DOHH2 (cell line): Measurements from ENCODE around the gene ZRANB1.

Source experiments
- H3F3A ChIP-seq: fragments of 200-600 bp; sonication (generic), shearing (Covaris generic); 2 replicates; pipeline ENCODE4 v1.6.0; 2016; ENCODE audit warnings: antibody characterized with exemption, mild to moderate bottlenecking; ENCODE audit not compliant: control insufficient read depth, insufficient read depth
- H3K27ac ChIP-seq: fragments of 200-600 bp; sonication (generic); 2 replicates; pipeline ENCODE4 v1.5.1; 2014; ENCODE audit warnings: low read depth, mild to moderate bottlenecking, low read length, moderate library complexity
- H3K27me3 ChIP-seq: fragments of 200-600 bp; sonication (generic); 2 replicates; pipeline ENCODE4 v1.6.1; 2014; ENCODE audit warnings: mild to moderate bottlenecking, low read length, mixed read lengths; ENCODE audit not compliant: control insufficient read depth
- H3K36me3 ChIP-seq: fragments of 200-600 bp; sonication (generic); 2 replicates; pipeline ENCODE4 v1.6.1; 2014; ENCODE audit warnings: mild to moderate bottlenecking, low read length, moderate library complexity, mixed read lengths; ENCODE audit not compliant: control insufficient read depth
- H3K4me1 ChIP-seq: fragments of 200-600 bp; sonication (generic); 2 replicates; pipeline ENCODE4 v1.6.1; 2014; ENCODE audit warnings: mild to moderate bottlenecking, low read length, mixed read lengths; ENCODE audit not compliant: control insufficient read depth
- H3K4me2 ChIP-seq: fragments of 200-600 bp; sonication (generic); 2 replicates; pipeline ENCODE4 v1.6.0; 2014; ENCODE audit warnings: mild to moderate bottlenecking, low read length, moderate library complexity
- H3K4me3 ChIP-seq: fragments of 200-600 bp; sonication (generic); 2 replicates; pipeline ENCODE4 v1.5.1; 2014; ENCODE audit warnings: mild to moderate bottlenecking, low read length, mixed read lengths
- H3K79me2 ChIP-seq: fragments of 200-600 bp; sonication (generic); 2 replicates; pipeline ENCODE4 v1.6.1; 2014; ENCODE audit warnings: mild to moderate bottlenecking, low read length, mixed read lengths; ENCODE audit not compliant: control insufficient read depth
- H3K9me2 ChIP-seq: fragments of 200-600 bp; sonication (generic); replicated peaks from 2 replicates; pipeline ENCODE4 v1.6.1; 2014; ENCODE audit warnings: mild to moderate bottlenecking, low read length, mixed read lengths; ENCODE audit not compliant: control insufficient read depth
- H3K9me3 ChIP-seq: fragments of 200-600 bp; sonication (generic); 2 replicates; pipeline ENCODE4 v1.6.1; 2014; ENCODE audit warnings: antibody characterized with exemption, low read length, mixed read lengths; ENCODE audit not compliant: control insufficient read depth, insufficient read depth
- H4K20me1 ChIP-seq: fragments of 200-600 bp; sonication (generic); 2 replicates; pipeline ENCODE4 v1.6.0; 2014; ENCODE audit warnings: low read depth, mild to moderate bottlenecking, antibody characterized with exemption, low read length, moderate library complexity; ENCODE audit not compliant: control insufficient read depth, insufficient read depth
- EZH2phosphoT487 ChIP-seq: fragments of 200-600 bp; sonication (generic); IDR thresholded peaks from 2 replicates; pipeline ENCODE4 v1.6.1; 2017; ENCODE audit warnings: borderline replicate concordance, mild to moderate bottlenecking, antibody characterized with exemption, low read length, moderate library complexity, mixed read lengths
- TF ChIP-seq, protein P1 (sequence below): fragments of 200-600 bp; sonication (generic); IDR thresholded peaks from one replicate; pipeline ENCODE4 v1.5.1; 2014; ENCODE audit warnings: antibody characterized with exemption, mild to moderate bottlenecking, low read depth, low read length; ENCODE audit not compliant: poor library complexity, severe bottlenecking

The ZRANB1 gene

DNA sequence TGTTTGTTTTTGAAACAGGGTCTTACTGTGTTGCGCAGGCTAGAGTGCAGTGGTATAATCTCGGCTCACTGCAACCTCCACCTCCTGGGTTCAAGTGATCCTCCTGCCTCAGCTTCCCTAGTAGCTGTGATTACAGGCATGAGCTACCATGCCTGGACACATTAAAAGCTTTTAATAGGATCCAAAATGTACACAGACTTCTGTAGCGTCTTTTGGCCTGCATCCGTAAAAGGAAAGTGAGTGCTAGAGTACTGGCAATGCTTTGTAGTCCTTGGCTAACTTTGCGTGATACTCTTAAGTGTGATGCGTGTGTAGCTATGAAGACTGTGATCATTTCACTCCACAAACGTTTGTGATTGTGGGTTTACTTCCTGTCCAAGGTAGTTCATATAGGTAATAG lies 13.3 kb downstream of the ZRANB1 start:
- H3K27me3 ChIP-seq, result no peaks in the 10 kb centered on the region
- H3K4me2 ChIP-seq, result no peak overlapping the region
- H3K4me1 ChIP-seq, result peaks cover 20% of the 10 kb centered on the region
- no peak overlapping the region for H3K4me3 ChIP-seq
- no peaks in the 10 kb centered on the region for H3K9me2 ChIP-seq
- no peak overlapping the region for H3K27ac ChIP-seq
- H3F3A ChIP-seq, result 0 out of 2 replicates have a peak, but pooled peaks cover 5% of the 10 kb centered on the region
- no peaks in the 10 kb centered on the region for H3K9me3 ChIP-seq
- no peak for TF ChIP-seq EZH2phosphoT487
- TF ChIP-seq, protein P1, sequence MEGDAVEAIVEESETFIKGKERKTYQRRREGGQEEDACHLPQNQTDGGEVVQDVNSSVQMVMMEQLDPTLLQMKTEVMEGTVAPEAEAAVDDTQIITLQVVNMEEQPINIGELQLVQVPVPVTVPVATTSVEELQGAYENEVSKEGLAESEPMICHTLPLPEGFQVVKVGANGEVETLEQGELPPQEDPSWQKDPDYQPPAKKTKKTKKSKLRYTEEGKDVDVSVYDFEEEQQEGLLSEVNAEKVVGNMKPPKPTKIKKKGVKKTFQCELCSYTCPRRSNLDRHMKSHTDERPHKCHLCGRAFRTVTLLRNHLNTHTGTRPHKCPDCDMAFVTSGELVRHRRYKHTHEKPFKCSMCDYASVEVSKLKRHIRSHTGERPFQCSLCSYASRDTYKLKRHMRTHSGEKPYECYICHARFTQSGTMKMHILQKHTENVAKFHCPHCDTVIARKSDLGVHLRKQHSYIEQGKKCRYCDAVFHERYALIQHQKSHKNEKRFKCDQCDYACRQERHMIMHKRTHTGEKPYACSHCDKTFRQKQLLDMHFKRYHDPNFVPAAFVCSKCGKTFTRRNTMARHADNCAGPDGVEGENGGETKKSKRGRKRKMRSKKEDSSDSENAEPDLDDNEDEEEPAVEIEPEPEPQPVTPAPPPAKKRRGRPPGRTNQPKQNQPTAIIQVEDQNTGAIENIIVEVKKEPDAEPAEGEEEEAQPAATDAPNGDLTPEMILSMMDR, result no peak
- peaks cover 94% of the 10 kb centered on the region for H3K79me2 ChIP-seq
- H4K20me1 ChIP-seq, result peaks cover 24% of the 10 kb centered on the region; the same call in 1 of the 2 replicates
- 0 out of 2 replicates have a peak, but pooled peaks cover 3% of the 10 kb centered on the region for H3K36me3 ChIP-seq

DNA sequence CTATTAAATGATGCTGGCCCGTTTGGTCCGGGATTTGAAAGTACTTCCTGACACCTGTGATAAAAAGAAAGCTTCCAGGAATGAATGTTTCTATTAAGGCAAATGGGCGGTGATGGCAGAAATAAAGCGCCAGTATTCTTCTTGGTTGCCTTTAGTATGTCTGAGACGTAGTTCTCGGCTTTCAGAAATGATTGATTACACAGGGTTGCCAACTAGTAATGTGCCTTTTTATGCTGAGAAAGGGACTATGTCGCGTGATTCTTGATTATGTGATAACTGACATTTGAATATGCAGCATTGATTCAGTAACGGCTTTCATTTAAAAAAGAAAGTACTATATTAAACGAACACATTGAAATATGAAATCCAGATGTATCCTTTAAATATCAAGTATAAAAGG lies 13.9 kb downstream of the ZRANB1 start:
- Histone ChIP-seq H4K20me1 (peaks cover 20% of the 10 kb centered on the region; the same call in 1 of the 2 replicates), H3K9me3 (no peaks in the 10 kb centered on the region), H3F3A (0 out of 2 replicates have a peak, but pooled peaks cover 5% of the 10 kb centered on the region), H3K4me1 (peaks cover 20% of the 10 kb centered on the region), H3K79me2 (peaks cover 94% of the 10 kb centered on the region), H3K9me2 (no peaks in the 10 kb centered on the region), H3K27me3 (no peaks in the 10 kb centered on the region), H3K4me3 (no peak overlapping the region), H3K36me3 (0 out of 2 replicates have a peak, but pooled peaks cover 3% of the 10 kb centered on the region), H3K27ac (no peak overlapping the region), H3K4me2 (no peak overlapping the region)
- TF ChIP-seq EZH2phosphoT487, result no peak
- TF ChIP-seq, protein P1, result no peak

DNA sequence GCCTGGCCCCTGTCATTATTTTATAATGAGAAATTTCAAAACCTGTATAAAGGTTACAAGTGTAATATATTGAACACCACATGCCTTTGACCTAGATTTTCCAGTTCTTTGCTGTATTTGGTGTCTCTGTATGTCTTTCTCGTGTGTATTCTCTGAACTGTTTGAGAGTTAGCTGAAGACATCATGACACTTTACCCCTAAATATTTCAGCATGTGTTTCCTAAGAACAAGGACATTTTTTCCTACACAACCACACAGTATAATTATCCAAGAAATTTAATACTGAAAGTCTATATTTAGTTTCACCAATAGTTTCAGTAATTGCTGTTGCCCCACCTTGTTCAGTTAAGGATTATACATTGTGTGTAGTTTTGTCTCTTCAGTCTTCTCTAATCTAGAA lies 14.8 kb downstream of the ZRANB1 start:
- Histone ChIP-seq H3K4me2 (no peak overlapping the region), H3K27ac (no peak overlapping the region), H4K20me1 (peaks cover 20% of the 10 kb centered on the region; the same call in 1 of the 2 replicates), H3K9me2 (no peaks in the 10 kb centered on the region), H3F3A (0 out of 2 replicates have a peak, but pooled peaks cover 5% of the 10 kb centered on the region), H3K36me3 (0 out of 2 replicates have a peak, but pooled peaks cover 3% of the 10 kb centered on the region), H3K9me3 (no peaks in the 10 kb centered on the region), H3K4me3 (no peak overlapping the region), H3K27me3 (no peaks in the 10 kb centered on the region), H3K79me2 (peaks cover 95% of the 10 kb centered on the region), H3K4me1 (peaks cover 20% of the 10 kb centered on the region)
- no peak for TF ChIP-seq EZH2phosphoT487
- TF ChIP-seq, protein P1, result no peak
